ENCODE results near the gene SYNE3.

The SYNE3 gene

GRCh38 chr14:95507174-95507573 is 9.3 kb downstream of the SYNE3 start:
- DNase-seq (ENCODE audit: low read depth, low spot score) = no peak

DNA sequence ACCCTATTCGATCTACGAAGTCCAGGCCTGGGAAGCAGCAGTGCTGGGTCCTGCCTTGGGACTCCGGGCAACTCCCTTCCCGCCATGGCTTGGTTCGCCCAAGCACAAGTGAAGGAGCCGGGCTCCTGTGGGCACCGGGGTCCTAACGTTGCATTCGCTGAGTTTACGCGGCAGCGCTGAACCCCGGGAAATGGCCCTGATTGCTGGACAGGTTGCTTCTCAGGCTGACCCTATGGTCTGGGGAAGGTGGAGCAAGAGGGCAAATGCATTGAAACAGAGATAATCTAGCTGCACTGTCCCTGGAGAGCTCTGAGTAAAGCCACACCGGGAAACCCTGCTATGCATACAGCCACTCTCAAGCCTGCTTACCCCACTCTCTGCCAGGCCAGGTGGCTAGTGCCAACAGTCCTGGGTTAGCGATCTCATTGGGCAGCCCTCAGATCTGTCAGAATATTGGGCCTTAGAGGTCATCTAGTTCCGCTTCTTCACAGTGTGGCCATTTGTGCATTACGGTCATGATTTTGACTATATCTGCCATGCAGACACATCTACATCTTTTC is 11.3 kb downstream of the SYNE3 start:
- no peak for DNase-seq (ENCODE audit: low read depth, low spot score)

GRCh38 chr14:95504135-95505029 is 12.1 kb downstream of the SYNE3 start:
- DNase-seq (ENCODE audit: low read depth, low spot score) = no peak

- DNase-seq (ENCODE audit: low read depth, low spot score) = no peak
These were observed 12.9 kb downstream of the SYNE3 start for GRCh38 chr14:95503365-95504134.

- DNase-seq (ENCODE audit: low read depth, low spot score) = no peak
These were observed 14.0 kb downstream of the SYNE3 start for GRCh38 chr14:95502381-95502950.

DNA sequence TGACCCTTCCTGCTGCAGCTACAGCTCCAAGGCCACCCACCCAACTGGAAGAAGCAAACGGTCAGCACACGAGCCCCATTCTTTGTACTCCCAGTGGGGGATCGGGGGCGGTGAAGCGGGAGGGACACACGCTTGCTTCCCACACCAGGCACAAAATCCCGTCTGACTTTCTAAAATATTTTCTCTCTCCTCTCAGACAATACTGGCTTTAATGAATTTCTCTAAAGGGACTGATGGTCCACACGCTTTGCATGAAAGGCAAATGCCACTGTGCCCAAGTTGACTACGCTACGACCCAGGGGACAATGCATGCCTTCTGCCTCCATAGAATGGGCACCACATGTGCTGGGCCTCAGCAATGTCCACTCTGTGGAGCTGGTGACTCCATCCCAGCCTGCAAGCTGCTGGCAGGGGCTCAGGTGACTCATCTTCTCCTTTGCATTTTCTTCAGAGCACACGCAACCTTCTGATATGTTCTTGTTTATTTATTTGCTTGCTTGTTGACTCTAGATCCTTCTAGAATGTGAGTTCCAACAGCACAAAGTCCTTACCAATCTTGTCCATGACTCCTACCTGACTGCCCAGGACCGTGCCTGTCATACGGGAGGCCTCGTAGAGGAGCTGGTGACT is 15.6 kb downstream of the SYNE3 start:
- no peak for DNase-seq (ENCODE audit: low read depth, low spot score)

DNA sequence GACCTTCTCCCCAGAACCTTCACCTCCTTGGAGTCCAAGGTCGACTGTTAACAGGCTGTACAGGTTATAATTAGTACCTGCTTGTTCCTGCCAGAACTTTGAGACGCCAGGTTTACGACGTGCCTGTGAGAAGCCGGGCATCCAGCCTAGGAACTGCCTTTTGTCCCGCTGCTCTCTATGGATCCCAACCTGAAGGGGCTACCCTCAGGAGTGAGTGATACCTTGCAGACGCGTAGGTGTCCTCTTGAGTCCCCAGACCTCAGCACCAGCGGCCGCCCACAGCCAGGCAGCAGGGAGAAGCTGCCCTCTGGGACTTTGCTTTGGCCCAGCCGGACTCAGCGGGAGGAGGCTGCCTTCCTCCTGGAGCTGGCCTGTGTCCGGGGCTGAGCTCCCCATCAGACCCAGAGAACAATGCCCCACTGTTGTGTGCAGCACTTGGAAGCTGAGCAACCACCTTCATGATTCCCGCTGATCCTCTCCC is 16.2 kb downstream of the SYNE3 start:
- no peak for DNase-seq (ENCODE audit: low read depth, low spot score)

- DNase-seq (ENCODE audit: low read depth, low spot score) = no peak
These were observed 17.1 kb downstream of the SYNE3 start for GRCh38 chr14:95499354-95499750.

DNA sequence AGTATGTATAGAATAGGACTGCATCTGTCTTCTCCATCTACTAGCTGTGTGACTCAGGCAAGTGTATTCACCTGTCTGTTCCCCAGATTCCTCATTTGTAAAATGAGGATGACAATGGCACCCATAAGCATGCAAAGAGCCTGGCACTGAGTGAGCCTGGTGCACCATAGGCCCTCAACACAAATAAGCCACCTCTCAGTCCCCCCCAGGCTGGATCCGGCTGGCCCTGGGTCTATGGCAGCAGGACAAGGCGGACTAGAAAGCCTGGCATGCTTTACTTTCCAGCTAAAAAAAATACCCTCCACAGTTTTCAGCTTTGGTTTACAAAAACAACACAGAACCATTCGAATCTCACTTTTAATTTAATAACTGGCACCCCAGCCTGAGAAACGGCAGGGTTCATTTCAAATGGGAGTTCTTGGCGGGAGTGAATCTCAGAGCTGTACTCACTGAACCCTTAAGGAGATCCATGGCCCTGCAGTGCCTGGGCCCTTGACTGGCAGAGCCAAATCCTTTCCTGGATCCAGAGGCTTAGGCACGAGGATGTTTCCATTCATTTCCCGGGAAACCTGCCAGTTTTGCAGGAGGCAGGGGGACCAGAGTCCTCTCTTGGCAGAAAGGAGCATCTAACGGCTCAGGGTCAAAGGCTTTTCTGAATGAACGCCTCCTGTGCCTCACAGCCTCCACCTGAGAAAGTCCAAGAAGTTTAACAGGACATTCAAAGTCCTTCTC is 17.7 kb downstream of the SYNE3 start:
- no peak for DNase-seq (ENCODE audit: low read depth, low spot score)

GRCh38 chr14:95497561-95498011 is 18.9 kb downstream of the SYNE3 start:
- DNase-seq (ENCODE audit: low read depth, low spot score) = no peak

DNA sequence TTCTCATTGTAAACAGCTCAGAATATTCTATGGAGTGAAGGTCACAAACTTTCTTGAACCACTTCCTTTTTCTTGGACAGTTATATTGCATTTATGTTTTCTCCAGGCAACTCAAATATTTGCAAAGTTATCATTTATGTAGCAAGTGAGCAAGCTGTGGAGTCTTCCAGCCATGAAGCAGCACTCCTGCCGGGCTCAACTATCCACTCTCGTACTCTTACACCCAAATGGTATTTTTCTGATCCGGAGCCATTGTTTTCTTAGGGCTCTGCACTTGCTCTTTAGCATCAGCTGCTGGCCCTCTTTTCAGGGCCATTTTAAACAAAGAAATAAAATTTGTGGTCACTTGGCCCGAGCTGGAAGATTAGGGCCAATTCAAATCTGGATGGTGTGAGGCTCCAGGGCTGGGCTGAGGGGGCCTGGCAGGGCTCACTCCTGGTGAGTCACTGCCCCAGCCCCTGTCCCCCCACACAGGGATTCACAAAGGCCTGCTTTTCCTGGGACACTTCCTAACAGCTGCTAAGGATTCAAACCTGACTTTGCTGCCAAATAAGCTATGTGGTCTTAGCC is 19.7 kb downstream of the SYNE3 start:
- no peak for DNase-seq (ENCODE audit: low read depth, low spot score)

DNA sequence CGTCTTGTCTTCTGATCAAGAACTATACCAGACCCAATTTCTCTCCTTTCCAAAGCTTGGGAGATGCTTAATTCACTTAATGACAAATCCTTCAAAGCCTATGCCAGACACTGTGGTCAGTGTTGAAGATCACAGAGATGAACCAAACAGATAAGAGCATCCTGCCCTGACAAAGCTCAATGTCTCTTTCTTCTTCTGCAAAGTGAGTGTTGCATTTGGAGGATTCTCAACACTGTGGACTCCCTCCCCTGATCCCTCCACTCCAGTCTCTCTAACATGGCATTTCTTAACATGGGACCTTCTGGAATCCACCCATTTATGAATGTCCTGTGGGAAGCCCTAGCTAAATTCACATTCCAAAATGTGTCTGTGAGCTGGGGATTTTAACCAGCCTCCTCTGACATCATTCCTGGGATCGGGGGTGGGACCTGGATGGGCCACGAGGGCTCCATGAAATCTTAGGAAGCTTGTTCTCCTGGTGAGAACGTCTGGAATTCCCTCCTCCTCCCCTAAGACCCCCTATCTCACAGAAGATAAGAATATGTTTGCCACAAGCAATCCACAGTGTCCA is 20.3 kb downstream of the SYNE3 start:
- DNase-seq (ENCODE audit: low read depth, low spot score) = no peak

- no peak for DNase-seq (ENCODE audit: low read depth, low spot score)
These were observed 20.9 kb downstream of the SYNE3 start for GRCh38 chr14:95495538-95496025.

GRCh38 chr14:95495076-95495475 is 21.4 kb downstream of the SYNE3 start:
- DNase-seq (ENCODE audit: low read depth, low spot score) = no peak

- DNase-seq (ENCODE audit: low read depth, low spot score) = no peak
These were observed 22.0 kb downstream of the SYNE3 start for GRCh38 chr14:95494456-95494855.

DNA sequence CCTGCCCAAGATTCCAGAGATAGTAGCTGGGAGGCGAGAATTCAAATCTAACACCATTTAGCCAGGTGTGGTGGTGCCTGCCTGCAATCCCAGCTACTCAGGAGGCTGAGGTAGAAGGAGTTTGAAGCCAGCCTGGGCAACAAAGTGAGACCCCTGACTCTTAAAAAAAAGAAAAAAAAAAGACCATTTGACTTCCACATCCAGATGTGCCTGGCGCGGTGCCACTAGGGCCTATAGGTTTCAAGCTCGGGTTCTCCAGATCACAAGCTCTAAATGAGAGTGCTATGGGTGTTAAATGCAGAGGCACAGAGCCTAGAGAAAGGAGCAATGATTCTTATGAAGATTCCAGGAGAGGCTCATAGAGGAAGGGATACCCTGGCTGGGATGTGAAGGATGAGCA is 22.5 kb downstream of the SYNE3 start:
- no peak for DNase-seq (ENCODE audit: low read depth, low spot score)

DNA sequence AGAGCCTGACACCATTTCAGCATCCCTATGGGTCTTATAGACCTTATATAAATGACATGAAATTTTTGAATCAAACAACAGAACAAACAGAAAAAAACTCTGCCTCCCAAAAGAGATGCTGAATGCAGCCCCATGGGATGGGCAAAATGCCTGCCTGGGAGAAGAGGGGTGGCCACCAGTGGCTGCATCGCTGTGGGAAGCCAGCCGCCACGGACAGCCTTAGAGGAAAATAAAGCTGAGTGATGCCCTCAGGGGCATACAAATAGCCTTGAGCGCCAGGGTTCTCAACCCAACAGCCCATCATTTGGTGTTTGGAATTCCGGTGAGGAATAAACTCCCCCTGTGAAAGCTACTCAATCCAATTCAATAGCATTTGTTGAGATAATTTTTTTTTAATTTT is 22.9 kb downstream of the SYNE3 start:
- DNase-seq (ENCODE audit: low read depth, low spot score) = no peak

- no peak for DNase-seq (ENCODE audit: low read depth, low spot score)
These were observed 24.4 kb downstream of the SYNE3 start for GRCh38 chr14:95491936-95492608.

- DNase-seq (ENCODE audit: low read depth, low spot score) = no peak
These were observed 25.6 kb downstream of the SYNE3 start for GRCh38 chr14:95490727-95491451.

Measured in activated CD4-positive, CD25-positive, alpha-beta regulatory T cell treated with anti-CD3 and anti-CD28 coated beads, Interleukin-2, amount 50 U/mL, for 16 hours (primary cell).